Epidermal melanocyte (primary cell): Measurements from ENCODE around the gene KLF8.

Experiments used
- DNase-seq: peaks from one replicate; pipeline ENCODE4 v3.0.0; 2011; ENCODE audit warnings: low spot score; ENCODE audit not compliant: insufficient read length

The KLF8 gene

GRCh38 chrX:56309881-56310280 lies 77.7 kb downstream of the KLF8 start:
- no peak for DNase-seq

- DNase-seq, result no peak
Measured at GRCh38 chrX:56310581-56310980, 78.4 kb downstream of the KLF8 start.

- DNase-seq, result no peak
Measured at GRCh38 chrX:56313308-56313707, 81.2 kb downstream of the KLF8 start.

GRCh38 chrX:56314334-56314733 lies 82.2 kb downstream of the KLF8 start:
- DNase-seq, result no peak

GRCh38 chrX:56318076-56318475 lies 85.9 kb downstream of the KLF8 start:
- no peak for DNase-seq

- no peak for DNase-seq
Measured at GRCh38 chrX:56319165-56319564, 87.0 kb downstream of the KLF8 start.
